Measurements from ENCODE around the gene LIMS1.
"Not testable (repeated sequence)": the region's sequence is repeated elsewhere in the genome, so short reads cannot be mapped to it uniquely, and the experiment has no call there.

GRCh38 chr2:108524688-108525087, 9.6 kb upstream of the LIMS1 start:
- TF ChIP-seq PKNOX1 (IDR thresholded peaks at IDR 0.05); FOXA1 (IDR thresholded peaks at IDR 0.05); HDGF (IDR thresholded peaks at IDR 0.05; ENCODE audit: borderline replicate concordance): not testable (repeated sequence)
